Neural cell (in vitro differentiated cells): ENCODE data around the gene RYR3. TPM values are rescaled to one million over a fixed set of nuclear protein-coding genes. Genes with fewer than 3 reads are reported as not detected.

Experiments
- H2AFZ ChIP-seq: fragments of 200-600, 300-800 bp; sonication (generic), shearing (Covaris generic); 2 replicates; pipeline ENCODE4 v1.6.0; 2014; ENCODE audit warnings: low read depth, mild to moderate bottlenecking, antibody characterized with exemption, low read length, moderate library complexity
- H3F3A ChIP-seq: fragments of 200-600 bp; shearing (Covaris generic); 2 replicates; pipeline ENCODE4 v1.6.1; 2016; ENCODE audit warnings: mild to moderate bottlenecking, moderate library complexity, mixed read lengths, antibody characterized with exemption, low read length; ENCODE audit not compliant: insufficient read depth, poor library complexity, severe bottlenecking
- H3K27ac ChIP-seq: fragments of 200-600, 300-800 bp; sonication (generic), shearing (Covaris generic); 2 replicates; pipeline ENCODE4 v1.5.1; 2014; ENCODE audit warnings: mild to moderate bottlenecking, low read length, moderate library complexity
- H3K27me3 ChIP-seq: fragments of 300-800, 200-600 bp; sonication (generic), shearing (Covaris generic); 2 replicates; pipeline ENCODE4 v1.6.0; 2014; ENCODE audit warnings: mild to moderate bottlenecking, low read depth, low read length, moderate library complexity; ENCODE audit not compliant: insufficient read depth
- H3K36me3 ChIP-seq: fragments of 300-800, 200-600 bp; sonication (generic), shearing (Covaris generic); 2 replicates; pipeline ENCODE4 v1.5.1; 2014; ENCODE audit warnings: mild to moderate bottlenecking, antibody characterized with exemption, low read length, moderate library complexity; ENCODE audit not compliant: insufficient read depth
- H3K4me2 ChIP-seq: fragments of 300-800, 200-600 bp; sonication (generic), shearing (Covaris generic); 2 replicates; pipeline ENCODE4 v1.6.0; 2014; ENCODE audit warnings: mild to moderate bottlenecking, low read length
- H3K4me3 ChIP-seq: fragments of 300-800, 200-600 bp; sonication (generic), shearing (Covaris generic); 2 replicates; pipeline ENCODE4 v1.5.1; 2014; ENCODE audit warnings: mild to moderate bottlenecking, low read length, moderate library complexity
- H3K79me2 ChIP-seq: fragments of 200-600 bp; shearing (Covaris generic); replicated peaks from 2 replicates; pipeline ENCODE4 v1.6.0; 2014; ENCODE audit warnings: mild to moderate bottlenecking, low read length, moderate library complexity; ENCODE audit not compliant: insufficient read depth
- H3K9ac ChIP-seq: fragments of 300-800, 200-600 bp; sonication (generic), shearing (Covaris generic); 2 replicates; pipeline ENCODE4 v1.6.1; 2016; ENCODE audit warnings: mild to moderate bottlenecking, low read length, mixed read lengths
- H3K9me2 ChIP-seq: fragments of 200-600 bp; shearing (Covaris generic); 2 replicates; pipeline ENCODE4 v1.6.1; 2016; ENCODE audit warnings: mild to moderate bottlenecking, low read length, mixed read lengths; ENCODE audit not compliant: insufficient read depth
- H3K9me3 ChIP-seq: fragments of 200-600, 300-800 bp; sonication (generic), shearing (Covaris generic); 2 replicates; pipeline ENCODE4 v1.6.1; 2016; ENCODE audit warnings: mild to moderate bottlenecking, mixed run types, low read length, moderate library complexity, mixed read lengths
- H4K20me1 ChIP-seq: fragments of 200-600 bp; shearing (Covaris generic); 2 replicates; pipeline ENCODE4 v1.6.1; 2016; ENCODE audit warnings: mild to moderate bottlenecking, mixed run types; ENCODE audit not compliant: insufficient read depth
- EP300 ChIP-seq: fragments of 450-650 bp; conservative IDR thresholded peaks from 2 replicates; pipeline ENCODE4 v1.6.1; 2014; ENCODE audit warnings: antibody characterized with exemption, mild to moderate bottlenecking, moderate library complexity; ENCODE audit not compliant: poor library complexity, severe bottlenecking
- EZH2 ChIP-seq: fragments of 200-600, 300-800 bp; shearing (Covaris generic), sonication (generic); IDR thresholded peaks from 2 replicates; pipeline ENCODE4 v1.6.1; 2014; ENCODE audit warnings: antibody characterized with exemption, low read length, borderline replicate concordance, mild to moderate bottlenecking; ENCODE audit not compliant: insufficient read depth, poor library complexity, severe bottlenecking
- MXI1 ChIP-seq: fragments of 450-650 bp; conservative IDR thresholded peaks from 2 replicates; pipeline ENCODE4 v1.6.1; 2014; ENCODE audit warnings: antibody characterized with exemption, mild to moderate bottlenecking; ENCODE audit not compliant: poor library complexity, severe bottlenecking
- POLR2AphosphoS5 ChIP-seq: IDR thresholded peaks from 2 replicates; pipeline ENCODE4 v1.6.1; 2012
- RAD21 ChIP-seq: fragments of 450-650 bp; conservative IDR thresholded peaks from 2 replicates; pipeline ENCODE4 v1.6.1; 2014; ENCODE audit warnings: antibody characterized with exemption, mild to moderate bottlenecking, moderate library complexity
- SMC3 ChIP-seq: fragments of 450-650 bp; conservative IDR thresholded peaks from 2 replicates; pipeline ENCODE4 v1.6.1; 2014; ENCODE audit warnings: antibody characterized with exemption, mild to moderate bottlenecking, moderate library complexity; ENCODE audit not compliant: poor library complexity
- TAF1 ChIP-seq: IDR thresholded peaks from 2 replicates; pipeline ENCODE4 v1.6.1; 2012; ENCODE audit warnings: low read depth
- polyA plus RNA-seq: library from polyadenylated mRNA; depleted of rRNA; stranded (reverse); fragments of >200 nt; gene quantifications from 2 replicates; pipeline ENCODE4 v1.2.3, GENCODE V29; 2014
- TF ChIP-seq, protein P1 (sequence below): IDR thresholded peaks from 2 replicates; pipeline ENCODE4 v1.6.1; 2012; ENCODE audit warnings: borderline replicate concordance
- TF ChIP-seq, protein P2 (sequence below): fragments of 450-650 bp; IDR thresholded peaks from 2 replicates; pipeline ENCODE4 v1.5.1; 2014; ENCODE audit warnings: antibody characterized with exemption, mild to moderate bottlenecking, moderate library complexity; ENCODE audit not compliant: poor library complexity, severe bottlenecking

Gene RYR3
- polyA plus RNA-seq, 1 donor from 2014 or later: 12.6 TPM

DNA sequence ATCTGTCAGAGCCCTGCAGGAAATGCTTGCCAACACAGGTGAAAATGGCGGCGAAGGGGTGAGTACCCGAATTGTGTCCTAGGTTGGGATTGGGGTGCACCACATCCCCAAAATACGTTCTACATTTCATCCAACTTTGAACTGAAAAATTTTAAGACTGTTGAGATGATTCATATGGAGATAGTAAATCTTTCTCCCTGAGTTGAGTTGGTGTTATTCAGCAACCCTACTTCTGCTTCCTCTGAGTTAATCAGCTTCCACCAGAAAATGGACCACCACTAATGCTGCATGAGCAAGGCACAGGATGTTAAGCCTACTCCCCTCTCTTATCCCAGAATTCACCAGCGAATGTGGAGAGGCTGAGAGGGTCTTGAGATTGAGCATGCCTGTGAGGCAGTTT is 192.9 kb downstream of the RYR3 start:
- no peak overlapping the region for H3K4me3 ChIP-seq
- no peaks in the 10 kb centered on the region for H3K9me3 ChIP-seq
- H3K9me2 ChIP-seq: no peaks in the 10 kb centered on the region
- H2AFZ ChIP-seq: no peak overlapping the region
- no peak overlapping the region for H3K4me2 ChIP-seq
- H3K27ac ChIP-seq: no peak overlapping the region
- no peak overlapping the region for H3K9ac ChIP-seq
- H3K27me3 ChIP-seq: no peaks in the 10 kb centered on the region
- TF ChIP-seq MXI1 (no peak), EP300 (no peak), RAD21 (no peak), TAF1 (no peak), POLR2AphosphoS5 (no peak), EZH2 (no peak), SMC3 (no peak)
- TF ChIP-seq, protein P1, sequence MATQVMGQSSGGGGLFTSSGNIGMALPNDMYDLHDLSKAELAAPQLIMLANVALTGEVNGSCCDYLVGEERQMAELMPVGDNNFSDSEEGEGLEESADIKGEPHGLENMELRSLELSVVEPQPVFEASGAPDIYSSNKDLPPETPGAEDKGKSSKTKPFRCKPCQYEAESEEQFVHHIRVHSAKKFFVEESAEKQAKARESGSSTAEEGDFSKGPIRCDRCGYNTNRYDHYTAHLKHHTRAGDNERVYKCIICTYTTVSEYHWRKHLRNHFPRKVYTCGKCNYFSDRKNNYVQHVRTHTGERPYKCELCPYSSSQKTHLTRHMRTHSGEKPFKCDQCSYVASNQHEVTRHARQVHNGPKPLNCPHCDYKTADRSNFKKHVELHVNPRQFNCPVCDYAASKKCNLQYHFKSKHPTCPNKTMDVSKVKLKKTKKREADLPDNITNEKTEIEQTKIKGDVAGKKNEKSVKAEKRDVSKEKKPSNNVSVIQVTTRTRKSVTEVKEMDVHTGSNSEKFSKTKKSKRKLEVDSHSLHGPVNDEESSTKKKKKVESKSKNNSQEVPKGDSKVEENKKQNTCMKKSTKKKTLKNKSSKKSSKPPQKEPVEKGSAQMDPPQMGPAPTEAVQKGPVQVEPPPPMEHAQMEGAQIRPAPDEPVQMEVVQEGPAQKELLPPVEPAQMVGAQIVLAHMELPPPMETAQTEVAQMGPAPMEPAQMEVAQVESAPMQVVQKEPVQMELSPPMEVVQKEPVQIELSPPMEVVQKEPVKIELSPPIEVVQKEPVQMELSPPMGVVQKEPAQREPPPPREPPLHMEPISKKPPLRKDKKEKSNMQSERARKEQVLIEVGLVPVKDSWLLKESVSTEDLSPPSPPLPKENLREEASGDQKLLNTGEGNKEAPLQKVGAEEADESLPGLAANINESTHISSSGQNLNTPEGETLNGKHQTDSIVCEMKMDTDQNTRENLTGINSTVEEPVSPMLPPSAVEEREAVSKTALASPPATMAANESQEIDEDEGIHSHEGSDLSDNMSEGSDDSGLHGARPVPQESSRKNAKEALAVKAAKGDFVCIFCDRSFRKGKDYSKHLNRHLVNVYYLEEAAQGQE: no peak
- TF ChIP-seq, protein P2, sequence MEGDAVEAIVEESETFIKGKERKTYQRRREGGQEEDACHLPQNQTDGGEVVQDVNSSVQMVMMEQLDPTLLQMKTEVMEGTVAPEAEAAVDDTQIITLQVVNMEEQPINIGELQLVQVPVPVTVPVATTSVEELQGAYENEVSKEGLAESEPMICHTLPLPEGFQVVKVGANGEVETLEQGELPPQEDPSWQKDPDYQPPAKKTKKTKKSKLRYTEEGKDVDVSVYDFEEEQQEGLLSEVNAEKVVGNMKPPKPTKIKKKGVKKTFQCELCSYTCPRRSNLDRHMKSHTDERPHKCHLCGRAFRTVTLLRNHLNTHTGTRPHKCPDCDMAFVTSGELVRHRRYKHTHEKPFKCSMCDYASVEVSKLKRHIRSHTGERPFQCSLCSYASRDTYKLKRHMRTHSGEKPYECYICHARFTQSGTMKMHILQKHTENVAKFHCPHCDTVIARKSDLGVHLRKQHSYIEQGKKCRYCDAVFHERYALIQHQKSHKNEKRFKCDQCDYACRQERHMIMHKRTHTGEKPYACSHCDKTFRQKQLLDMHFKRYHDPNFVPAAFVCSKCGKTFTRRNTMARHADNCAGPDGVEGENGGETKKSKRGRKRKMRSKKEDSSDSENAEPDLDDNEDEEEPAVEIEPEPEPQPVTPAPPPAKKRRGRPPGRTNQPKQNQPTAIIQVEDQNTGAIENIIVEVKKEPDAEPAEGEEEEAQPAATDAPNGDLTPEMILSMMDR: no peak
- no peaks in the 10 kb centered on the region for H4K20me1 ChIP-seq
- H3K36me3 ChIP-seq: no peaks in the 10 kb centered on the region
- no peaks in the 10 kb centered on the region for H3F3A ChIP-seq
- no peaks in the 10 kb centered on the region for H3K79me2 ChIP-seq

DNA sequence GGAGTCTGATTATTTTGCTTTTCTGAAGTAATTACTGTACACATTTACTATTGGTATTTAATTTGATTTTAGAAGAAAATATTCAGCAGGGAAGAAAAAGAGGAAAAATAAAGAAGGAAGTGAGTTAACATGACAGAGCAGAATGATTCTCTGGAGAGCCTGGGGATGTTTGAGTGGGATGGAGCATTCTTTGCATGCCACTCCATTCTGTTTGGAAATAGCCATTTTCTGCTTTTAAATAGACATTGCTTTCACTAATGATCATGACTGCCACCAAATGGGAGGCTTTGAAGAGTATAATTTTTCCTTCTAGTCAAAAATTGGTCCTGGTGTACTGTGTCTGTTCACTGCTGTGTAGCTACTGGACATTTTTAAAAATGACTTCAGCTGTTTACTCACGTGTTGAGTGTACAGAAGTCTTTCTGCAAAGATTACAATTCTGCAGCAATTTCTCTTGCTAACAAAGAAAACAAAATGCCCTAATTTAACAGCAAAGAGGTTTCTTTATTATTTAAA is 196.1 kb downstream of the RYR3 start:
- H2AFZ ChIP-seq: no peak overlapping the region
- no peaks in the 10 kb centered on the region for H3K27me3 ChIP-seq
- TF ChIP-seq, protein P1: no peak
- no peak for TF ChIP-seq EZH2
- TF ChIP-seq POLR2AphosphoS5: no peak
- no peak for TF ChIP-seq TAF1
- TF ChIP-seq SMC3: no peak
- TF ChIP-seq EP300: no peak
- TF ChIP-seq MXI1: no peak
- TF ChIP-seq RAD21: no peak
- TF ChIP-seq, protein P2: no peak
- no peaks in the 10 kb centered on the region for H3K79me2 ChIP-seq
- H3F3A ChIP-seq: no peaks in the 10 kb centered on the region
- H3K27ac ChIP-seq: no peak overlapping the region
- no peaks in the 10 kb centered on the region for H3K36me3 ChIP-seq
- H3K4me2 ChIP-seq: no peak overlapping the region
- H4K20me1 ChIP-seq: no peaks in the 10 kb centered on the region
- H3K9me2 ChIP-seq: no peaks in the 10 kb centered on the region
- H3K9me3 ChIP-seq: no peaks in the 10 kb centered on the region
- H3K9ac ChIP-seq: no peak overlapping the region
- no peak overlapping the region for H3K4me3 ChIP-seq
